Measurements from ENCODE around the gene CEACAM19. TPM values are rescaled to one million over a fixed set of nuclear protein-coding genes. Genes with fewer than 3 reads are reported as not detected.

The CEACAM19 gene
- total RNA-seq, 2 experiments from 2014 or later, result not detected

DNA sequence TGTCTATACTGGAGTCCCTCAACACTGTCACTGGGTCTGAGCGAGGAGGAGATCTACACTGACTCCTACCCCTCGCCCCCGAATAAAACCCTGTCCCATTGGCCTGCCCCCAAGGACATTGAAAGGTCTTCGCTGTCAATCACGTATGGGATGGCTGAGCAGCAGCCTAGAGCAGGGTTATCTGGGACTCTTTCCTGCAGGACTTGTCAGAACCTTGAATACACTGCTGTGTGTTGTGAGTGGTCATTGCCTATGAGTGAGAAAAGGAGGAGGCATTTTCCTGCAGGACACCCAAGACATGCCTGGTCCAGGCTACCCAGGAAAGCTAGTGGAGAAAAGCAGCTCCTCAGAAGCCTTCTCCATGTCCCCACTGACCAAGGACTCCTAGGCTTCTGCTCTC is 17.9 kb upstream of the CEACAM19 start:
- ChIA-PET POLR2A (no interaction called here), CTCF (ENCODE audit: unreplicated experiment) (no interaction called here)
- no peaks in the 10 kb centered on the region for H3K9me2 ChIP-seq (ENCODE audit: insufficient read depth, low read length)
- no peak overlapping the region for H3K4me2 ChIP-seq (ENCODE audit: low read length)
- BruUV-seq (replicated peaks), result no TSS peak
- no peak overlapping the region for H2AFZ ChIP-seq (ENCODE audit: low read length)
- H4K20me1 ChIP-seq (ENCODE audit: insufficient read depth, low read length), result no peaks in the 10 kb centered on the region
- intact Hi-C loops (cut with micrococcal nuclease; ENCODE audit: unreplicated experiment), result no loop called here
- TF ChIP-seq, protein P1, sequence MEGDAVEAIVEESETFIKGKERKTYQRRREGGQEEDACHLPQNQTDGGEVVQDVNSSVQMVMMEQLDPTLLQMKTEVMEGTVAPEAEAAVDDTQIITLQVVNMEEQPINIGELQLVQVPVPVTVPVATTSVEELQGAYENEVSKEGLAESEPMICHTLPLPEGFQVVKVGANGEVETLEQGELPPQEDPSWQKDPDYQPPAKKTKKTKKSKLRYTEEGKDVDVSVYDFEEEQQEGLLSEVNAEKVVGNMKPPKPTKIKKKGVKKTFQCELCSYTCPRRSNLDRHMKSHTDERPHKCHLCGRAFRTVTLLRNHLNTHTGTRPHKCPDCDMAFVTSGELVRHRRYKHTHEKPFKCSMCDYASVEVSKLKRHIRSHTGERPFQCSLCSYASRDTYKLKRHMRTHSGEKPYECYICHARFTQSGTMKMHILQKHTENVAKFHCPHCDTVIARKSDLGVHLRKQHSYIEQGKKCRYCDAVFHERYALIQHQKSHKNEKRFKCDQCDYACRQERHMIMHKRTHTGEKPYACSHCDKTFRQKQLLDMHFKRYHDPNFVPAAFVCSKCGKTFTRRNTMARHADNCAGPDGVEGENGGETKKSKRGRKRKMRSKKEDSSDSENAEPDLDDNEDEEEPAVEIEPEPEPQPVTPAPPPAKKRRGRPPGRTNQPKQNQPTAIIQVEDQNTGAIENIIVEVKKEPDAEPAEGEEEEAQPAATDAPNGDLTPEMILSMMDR (conservative IDR thresholded peaks at IDR 0.05; ENCODE audit: low read length), result no peak
- no peak for TF ChIP-seq EZH2phosphoT487 (IDR thresholded peaks at IDR 0.05; ENCODE audit: borderline replicate concordance, low read depth, low read length)
- H3K9me3 ChIP-seq (ENCODE audit: low read length), result no peaks in the 10 kb centered on the region
- peaks cover 6% of the 10 kb centered on the region for H3K4me1 ChIP-seq (ENCODE audit: insufficient read depth, low read length, poor library complexity, severe bottlenecking)
- no peaks in the 10 kb centered on the region for H3K36me3 ChIP-seq (ENCODE audit: insufficient read depth, low read length)
- no peak overlapping the region for H3K4me3 ChIP-seq (ENCODE audit: low read depth, low read length, poor library complexity, severe bottlenecking)
- H3K79me2 ChIP-seq (ENCODE audit: insufficient read depth, low read depth, low read length), result no peaks in the 10 kb centered on the region
- no peak overlapping the region for H3K27ac ChIP-seq (ENCODE audit: low read depth, low read length, poor library complexity, severe bottlenecking)
- DNase-seq (ENCODE audit: low spot score), result no peak

DNA sequence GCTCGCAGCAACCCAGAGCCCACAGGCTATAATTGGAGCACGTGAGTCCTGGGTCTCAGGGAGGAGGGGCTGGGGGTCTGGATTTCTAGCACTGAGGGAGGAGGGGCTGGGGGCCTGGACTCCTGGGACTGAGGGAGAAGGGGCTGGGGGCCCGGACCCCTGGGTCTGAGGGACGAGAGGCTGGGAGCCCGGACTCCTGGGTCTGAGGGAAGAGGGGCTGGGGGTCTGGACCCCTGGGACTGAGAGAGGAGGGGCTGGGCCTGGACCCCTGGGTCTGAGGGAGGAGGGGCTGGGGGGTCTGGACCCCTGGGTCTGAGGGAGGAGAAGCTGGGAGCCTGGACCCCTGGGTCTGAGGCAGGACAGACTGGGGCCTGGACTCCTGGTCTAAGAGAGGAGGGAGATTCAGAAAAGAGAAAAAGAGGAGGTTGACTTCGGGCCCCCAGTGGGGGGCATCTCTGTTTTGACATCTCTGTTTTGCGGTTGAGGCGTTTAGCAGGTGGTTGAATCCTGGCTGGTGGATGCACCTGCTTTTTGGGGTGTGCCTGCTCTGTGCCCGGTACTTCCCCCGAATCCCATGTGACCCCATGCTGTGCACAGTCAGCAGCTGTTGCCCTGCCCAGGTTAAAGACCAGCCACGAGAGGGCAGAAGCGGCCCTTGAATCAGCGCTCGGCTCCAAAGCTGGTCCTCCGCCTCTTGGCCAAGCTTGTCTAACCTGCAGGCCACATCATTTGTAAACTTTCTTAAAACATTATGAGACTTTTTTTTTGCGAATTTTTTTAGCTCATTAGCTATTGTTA is 17.1 kb upstream of the CEACAM19 start:
- Histone ChIP-seq H3K79me2 (ENCODE audit: insufficient read depth, low read depth, low read length) (no peaks in the 10 kb centered on the region), H3K4me1 (ENCODE audit: insufficient read depth, low read length, poor library complexity, severe bottlenecking) (peaks cover 6% of the 10 kb centered on the region), H3K4me3 (ENCODE audit: low read depth, low read length, poor library complexity, severe bottlenecking) (no peak overlapping the region), H3K9me2 (ENCODE audit: insufficient read depth, low read length) (no peaks in the 10 kb centered on the region), H3K9me3 (ENCODE audit: low read length) (no peaks in the 10 kb centered on the region), H3K4me2 (ENCODE audit: low read length) (peak overlapping the region; percentile 28), H4K20me1 (ENCODE audit: insufficient read depth, low read length) (no peaks in the 10 kb centered on the region), H2AFZ (ENCODE audit: low read length) (no peak overlapping the region), H3K36me3 (ENCODE audit: insufficient read depth, low read length) (no peaks in the 10 kb centered on the region), H3K27ac (ENCODE audit: low read depth, low read length, poor library complexity, severe bottlenecking) (no peak overlapping the region)
- DNase-seq (ENCODE audit: low spot score), result peak; percentile 88
- TF ChIP-seq EZH2phosphoT487 (IDR thresholded peaks at IDR 0.05; ENCODE audit: borderline replicate concordance, low read depth, low read length), result no peak
- TF ChIP-seq, protein P1 (conservative IDR thresholded peaks at IDR 0.05; ENCODE audit: low read length), result peak; percentile 86
- CTCF ChIA-PET (ENCODE audit: unreplicated experiment), result interaction anchor here (1.0 to 1.1 kb wide), 2 partner anchors 9 to 192 kb away, joined by 3 read pairs; partner anchors contain the start of gene NECTIN2
- intact Hi-C loops (cut with micrococcal nuclease; ENCODE audit: unreplicated experiment), result no loop called here
- no TSS peak for BruUV-seq (replicated peaks)
- POLR2A ChIA-PET, result interaction anchor here (0.6 kb wide), 1 partner anchor 175 kb away, joined by 3 read pairs; no protein-coding TSS in a partner anchor
